Fibroblast of lung (primary cell): ENCODE measurements around the gene IPP. TPM values are rescaled to one million over a fixed set of nuclear protein-coding genes. Genes with fewer than 3 reads are reported as not detected.

ENCODE experiments used
- DNase-seq, 2 donors: peaks; one replicate each; pipeline versions ENCODE4 v3.0.0 to v3.0.0-alpha.2; 2010; ENCODE audit warnings: low read depth in 2 of 2
- H2AFZ ChIP-seq: 2 replicates; pipeline ENCODE4 v1.5.1; 2012; ENCODE audit warnings: low read length, control low read depth, inconsistent platforms
- H3K27ac ChIP-seq: 2 replicates; pipeline ENCODE4 v1.5.1; 2011; ENCODE audit warnings: low read length, control low read depth; ENCODE audit not compliant: insufficient read depth
- H3K27me3 ChIP-seq: 2 replicates; pipeline ENCODE4 v1.5.1; 2011; ENCODE audit warnings: mild to moderate bottlenecking, low read length; ENCODE audit not compliant: control insufficient read depth, insufficient read depth
- H3K36me3 ChIP-seq: 2 replicates; pipeline ENCODE4 v1.5.1; 2011; ENCODE audit warnings: low read length; ENCODE audit not compliant: control insufficient read depth, insufficient read depth
- H3K4me1 ChIP-seq: 2 replicates; pipeline ENCODE4 v1.5.1; 2011; ENCODE audit warnings: low read length; ENCODE audit not compliant: control insufficient read depth, insufficient read depth; ENCODE audit errors: extremely low read depth
- H3K4me2 ChIP-seq: 2 replicates; pipeline ENCODE4 v1.5.1; 2011; ENCODE audit warnings: low read length, control low read depth; ENCODE audit not compliant: insufficient read depth; ENCODE audit errors: extremely low read depth
- H3K4me3 ChIP-seq, 4 experiments: fragments of 200-600 bp in 1 of 4; sonication (generic) in 1 of 4; replicated peaks in 1 of 4; 2 replicates each; pipeline ENCODE4 v1.5.1; 2011 to 2016; ENCODE audit warnings: low read length in 4 of 4, low read depth in 3 of 4, mild to moderate bottlenecking in 3 of 4, control low read depth in 2 of 4, inconsistent platforms in 1 of 4, mixed read lengths in 1 of 4; ENCODE audit not compliant: insufficient read depth in 1 of 4; ENCODE audit errors: control extremely low read depth in 1 of 4
- H3K79me2 ChIP-seq: 2 replicates; pipeline ENCODE4 v1.5.1; 2012; ENCODE audit warnings: mild to moderate bottlenecking, low read length, inconsistent platforms; ENCODE audit not compliant: control insufficient read depth, insufficient read depth
- H3K9ac ChIP-seq: 2 replicates; pipeline ENCODE4 v1.5.1; 2011; ENCODE audit warnings: mild to moderate bottlenecking, low read length, control low read depth; ENCODE audit not compliant: insufficient read depth
- H3K9me3 ChIP-seq: 2 replicates; pipeline ENCODE4 v1.5.1; 2012; ENCODE audit warnings: low read depth, low read length; ENCODE audit not compliant: control insufficient read depth, insufficient read depth
- H4K20me1 ChIP-seq: 2 replicates; pipeline ENCODE4 v1.5.1; 2011; ENCODE audit warnings: low read length; ENCODE audit not compliant: control insufficient read depth, insufficient read depth; ENCODE audit errors: extremely low read depth
- CTCF ChIP-seq, 2 donors: IDR thresholded peaks in 1 of 2; conservative IDR thresholded peaks in 1 of 2; 1 replicate in 1 of 2; 2 replicates in 1 of 2; pipeline ENCODE4 v1.5.1; 2011 to 2012; ENCODE audit warnings: low read length in 2 of 2, control low read depth in 1 of 2, inconsistent platforms in 1 of 2, low read depth in 1 of 2, mild to moderate bottlenecking in 1 of 2
- EZH2 ChIP-seq: IDR thresholded peaks from 2 replicates; pipeline ENCODE4 v1.5.1; 2012; ENCODE audit warnings: low read length, control low read depth, mild to moderate bottlenecking; ENCODE audit errors: missing control alignments
- polyA plus RNA-seq, 2 donors: library from polyadenylated mRNA; depleted of rRNA in 1 of 2; stranded (reverse) in 1 of 2; unstranded in 1 of 2; fragments of >200 nt; gene quantifications; 2 replicates each; pipeline ENCODE4 v1.2.1, GENCODE V29; 2011 to 2012; ENCODE audit warnings: missing spikeins in 1 of 2
- total RNA-seq: library from RNA; depleted of rRNA; stranded (reverse); fragments of >200 nt; gene quantifications from 2 replicates; pipeline ENCODE4 v1.2.1, GENCODE V29; 2014

Gene IPP
- total and polyA plus RNA-seq, 2 donors (not counting 1 experiment from before 2014, with no cell fraction given) = 11.0 to 15.2 TPM

GRCh38 chr1:45658171-45658570 is 92.3 kb downstream of the IPP start:
- no peak overlapping the region for H3K9ac ChIP-seq

DNA sequence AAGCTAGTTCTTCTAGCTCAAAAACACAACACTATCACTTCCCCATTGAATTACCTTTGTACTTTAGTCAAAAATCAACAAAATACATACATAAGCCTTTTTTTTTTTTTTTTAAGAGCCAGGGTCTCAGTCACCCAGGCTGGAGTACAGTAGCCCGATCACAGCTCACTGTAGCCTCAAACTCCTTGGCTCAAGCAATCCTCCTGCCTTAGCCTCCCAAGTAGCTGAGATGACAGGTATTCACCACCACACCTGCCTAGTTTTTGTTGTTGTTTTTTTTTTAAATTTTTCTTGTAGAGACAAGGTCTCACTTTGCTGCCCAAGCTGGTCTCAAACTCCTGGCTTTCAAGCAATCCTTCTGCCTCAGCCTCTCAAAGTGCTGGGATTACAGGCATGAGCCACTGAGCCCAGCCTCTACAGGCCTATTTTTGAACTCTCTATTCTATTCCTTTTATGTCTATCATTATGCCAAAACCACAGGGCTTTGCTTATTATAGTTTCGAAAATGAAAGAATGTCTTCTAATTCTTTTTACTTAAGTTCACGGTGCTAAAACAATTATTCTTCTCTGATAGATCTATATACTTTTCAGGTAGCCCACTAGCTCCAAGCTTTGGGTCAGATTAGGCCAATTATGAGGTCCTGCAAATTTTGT is 93.8 kb downstream of the IPP start:
- Histone ChIP-seq H3K27me3 (no peaks in the 10 kb centered on the region), H3K4me3 (no peak overlapping the region), H2AFZ (no peak overlapping the region), H3K27ac (no peak overlapping the region), H3K79me2 (peaks cover 7% of the 10 kb centered on the region), H4K20me1 (no peaks in the 10 kb centered on the region), H3K36me3 (peaks cover 13% of the 10 kb centered on the region), H3K4me2 (no peak overlapping the region), H3K4me1 (no peaks in the 10 kb centered on the region), H3K9ac (no peak overlapping the region), H3K9me3 (no peaks in the 10 kb centered on the region)
- no peak for DNase-seq
- TF ChIP-seq CTCF (conservative IDR thresholded peaks at IDR 0.05 in 1 of 2, IDR thresholded peaks at IDR 0.05 in 1 of 2; ENCODE audit: low read depth in 1 of 2, low read length in 2 of 2) (no peak), EZH2 (no peak)

More at GRCh38 chr1:45658171-45658570, 92.3 kb downstream of the IPP start:
- peaks cover 11% of the 10 kb centered on the region for H3K36me3 ChIP-seq
- no peak overlapping the region for H3K4me2 ChIP-seq
- DNase-seq = no peak
- H3K27ac ChIP-seq = no peak overlapping the region
- peaks cover 17% of the 10 kb centered on the region for H3K79me2 ChIP-seq
- H3K4me1 ChIP-seq = no peaks in the 10 kb centered on the region
- H3K9me3 ChIP-seq = no peaks in the 10 kb centered on the region
- H3K4me3 ChIP-seq = no peak overlapping the region
- H3K27me3 ChIP-seq = no peaks in the 10 kb centered on the region
- H2AFZ ChIP-seq = no peak overlapping the region
- H4K20me1 ChIP-seq = no peaks in the 10 kb centered on the region
- no peak for TF ChIP-seq EZH2
- no peak for TF ChIP-seq CTCF (conservative IDR thresholded peaks at IDR 0.05 in 1 of 2, IDR thresholded peaks at IDR 0.05 in 1 of 2; ENCODE audit: low read depth in 1 of 2, low read length in 2 of 2)

- H3K79me2 ChIP-seq = no peaks in the 10 kb centered on the region
- peak in 1 of 2 donors; percentile 66 for DNase-seq
Measured at GRCh38 chr1:45654540-45655280, 95.7 kb downstream of the IPP start.

More at GRCh38 chr1:45654540-45655280, 95.7 kb downstream of the IPP start:
- Histone ChIP-seq H4K20me1 (no peaks in the 10 kb centered on the region), H2AFZ (no peak overlapping the region), H3K4me3 (no peak overlapping the region), H3K27me3 (no peaks in the 10 kb centered on the region), H3K9me3 (no peaks in the 10 kb centered on the region), H3K9ac (no peak overlapping the region), H3K4me1 (no peaks in the 10 kb centered on the region), H3K27ac (no peak overlapping the region), H3K4me2 (no peak overlapping the region), H3K36me3 (peaks cover 15% of the 10 kb centered on the region)
- TF ChIP-seq CTCF (conservative IDR thresholded peaks at IDR 0.05 in 1 of 2, IDR thresholded peaks at IDR 0.05 in 1 of 2; ENCODE audit: low read depth in 1 of 2, low read length in 2 of 2) (no peak), EZH2 (no peak)

Other genes starting within 250 kb of the IPP start
- gene PRDX1, start 228.8 kb downstream of the IPP start, total RNA-seq = 336 and 420 TPM in 2 replicates
- gene PRDX1, start 228.8 kb downstream of the IPP start, polyA plus RNA-seq = 721 and 789 TPM in 2 replicates
- gene AKR1A1, start 199.8 kb downstream of the IPP start, total RNA-seq = 110 and 123 TPM in 2 replicates
- 110 and 120 TPM in 2 replicates for gene AKR1A1, start 199.8 kb downstream of the IPP start, polyA plus RNA-seq
- 30.9 and 37.2 TPM in 2 replicates for gene NASP, start 166.6 kb downstream of the IPP start, total RNA-seq
- 54.1 and 86.1 TPM in 2 replicates for gene NASP, start 166.6 kb downstream of the IPP start, polyA plus RNA-seq
- 0.51 and 0.99 TPM in 2 replicates for gene CCDC17, start 126.6 kb downstream of the IPP start, total RNA-seq
- gene CCDC17, start 126.6 kb downstream of the IPP start, polyA plus RNA-seq = 0.05 and 0.09 TPM in 2 replicates
- gene GPBP1L1, start 64.1 kb downstream of the IPP start, total RNA-seq = 77.8 and 104 TPM in 2 replicates
- gene GPBP1L1, start 64.1 kb downstream of the IPP start, polyA plus RNA-seq = 61.7 and 77.2 TPM in 2 replicates
- gene TMEM69, start 62.5 kb downstream of the IPP start, total RNA-seq = 9.5 and 10.2 TPM in 2 replicates
- gene TMEM69, start 62.5 kb downstream of the IPP start, polyA plus RNA-seq = 42.6 and 54.3 TPM in 2 replicates
- gene MAST2, start 53.0 kb upstream of the IPP start, total RNA-seq = 17.5 and 24.9 TPM in 2 replicates
- 17.5 and 24.1 TPM in 2 replicates for gene MAST2, start 53.0 kb upstream of the IPP start, polyA plus RNA-seq